ENCODE results near the gene PHF19. TPM values are rescaled to one million over a fixed set of nuclear protein-coding genes. Genes with fewer than 3 reads are reported as not detected.

Gene PHF19
- total and polyA plus RNA-seq, 10 of the 15 experiments (the other 5 are each of a cell fraction or from before 2014, with no cell fraction given): 26.0 to 133 (median 87.7) TPM

- TF ChIP-seq EGR1 (IDR thresholded peaks at IDR 0.05; ENCODE audit: borderline replicate concordance in 1 of 2, low read depth in 2 of 2, low read length in 2 of 2): peak in 1 of 2 experiments; percentile 66; a peak in 1 of 3 replicates
- no peak for TF ChIP-seq IKZF1 (conservative IDR thresholded peaks at IDR 0.05)
- TF ChIP-seq TCF3 (IDR thresholded peaks at IDR 0.05; ENCODE audit: borderline replicate concordance, insufficient read depth, low read depth, low read length): no peak
- no peak for TF ChIP-seq SREBF2 (IDR thresholded peaks at IDR 0.05; ENCODE audit: low read length)
- TF ChIP-seq USF2 (IDR thresholded peaks at IDR 0.05; ENCODE audit: borderline replicate concordance, low read depth, low read length): no peak
- TF ChIP-seq YBX1 (IDR thresholded peaks at IDR 0.05): no peak
- 0 out of 2 replicates have a peak, but pooled peaks have one; percentile 53 for TF ChIP-seq SMARCA5 (IDR thresholded peaks at IDR 0.05)
- TF ChIP-seq NR2C1 (IDR thresholded peaks at IDR 0.05): peak; percentile 88
- TF ChIP-seq BMI1 (IDR thresholded peaks at IDR 0.05; ENCODE audit: borderline replicate concordance): no peak
- peak; percentile 89 for TF ChIP-seq RAD51 (IDR thresholded peaks at IDR 0.05)
- no peak for TF ChIP-seq ZNF217 (IDR thresholded peaks at IDR 0.05)
- no peak for TF ChIP-seq MEF2B (IDR thresholded peaks at IDR 0.05; ENCODE audit: partially characterized antibody, poor library complexity, severe bottlenecking)
- TF ChIP-seq PBX3 (IDR thresholded peaks at IDR 0.05; ENCODE audit: insufficient replicate concordance, low read depth, low read length): no peak
- no peak for TF ChIP-seq RAD21 (IDR thresholded peaks at IDR 0.05; ENCODE audit: insufficient read depth, low read depth, low read length)
- no peak for TF ChIP-seq E2F8 (IDR thresholded peaks at IDR 0.05; ENCODE audit: low read depth, partially characterized antibody)
- TF ChIP-seq GATAD2B (conservative IDR thresholded peaks at IDR 0.05; ENCODE audit: low read depth): peak; percentile 32; the same call in 1 of the 2 replicates
These were observed 15.1 kb upstream of the PHF19 start (continued) for GRCh38 chr9:120891884-120892747.

Measured in GM12878 (cell line).